ENCODE data around the gene MYEOV. TPM values are rescaled to one million over a fixed set of nuclear protein-coding genes. Genes with fewer than 3 reads are reported as not detected.

Gene MYEOV
- total RNA-seq, 1 experiment from 2014 or later, result 0.22 TPM

DNA sequence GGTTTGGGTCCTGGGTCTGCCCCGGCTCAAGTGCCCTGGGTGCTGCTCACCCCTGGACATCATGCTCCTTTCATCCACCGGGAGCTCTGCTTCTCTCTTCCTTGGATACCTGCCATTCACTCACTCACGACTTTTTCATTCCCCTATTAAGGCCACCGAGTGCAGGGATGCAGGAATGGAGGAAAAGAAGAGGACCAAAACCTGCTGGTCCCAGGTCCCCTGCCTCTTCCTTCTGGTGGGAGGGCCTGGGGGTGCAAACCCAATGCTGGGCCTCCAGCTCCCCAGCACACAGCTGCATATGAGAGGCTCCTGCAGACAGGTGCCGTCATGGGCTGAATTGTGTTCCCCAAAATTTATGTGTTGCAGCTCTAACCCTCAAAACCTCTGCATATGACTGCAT lies 36.8 kb upstream of the MYEOV start:
- H3K4me1 Mint-ChIP-seq, result peaks cover 27 to 29% of the 10 kb centered on the region in 2 experiments
- peaks cover 20 to 27% of the 10 kb centered on the region in 2 experiments for H3K9me3 Mint-ChIP-seq
- Histone ChIP-seq H2AFZ (ENCODE audit: low read length) (no peak overlapping the region), H3K4me2 (ENCODE audit: insufficient read depth, insufficient read length, low read length) (no peak overlapping the region), H3K9me3 (ENCODE audit: control insufficient read depth, low read depth, low read length) (no peaks in the 10 kb centered on the region), H4K8ac (replicated peaks; ENCODE audit: insufficient read length, low read depth, low read length) (no peak overlapping the region), H3K14ac (ENCODE audit: insufficient read depth, low read length) (no peak overlapping the region), H2BK15ac (ENCODE audit: low read depth, low read length) (no peak overlapping the region), H2BK5ac (ENCODE audit: insufficient read length, low read length) (no peak overlapping the region), H3K23me2 (ENCODE audit: insufficient read length, low read depth, low read length, poor library complexity, severe bottlenecking) (no peaks in the 10 kb centered on the region), H3K27ac (ENCODE audit: insufficient read length, low read depth, low read length) (no peak overlapping the region), H3K27me3 (ENCODE audit: insufficient read depth, low read length) (no peaks in the 10 kb centered on the region; the same call in 1 of the 2 replicates), H4K5ac (ENCODE audit: insufficient read length, low read depth, low read length) (no peak overlapping the region), H3K79me2 (ENCODE audit: insufficient read depth, low read length) (no peaks in the 10 kb centered on the region), H3T11ph (ENCODE audit: low read length) (no peak overlapping the region), H3K18ac (ENCODE audit: insufficient read length, low read depth, low read length) (no peak overlapping the region), H3K56ac (ENCODE audit: insufficient read length, low read depth, low read length) (no peak overlapping the region), H2AK5ac (ENCODE audit: insufficient read length, low read length) (no peak overlapping the region), H3K4ac (ENCODE audit: low read depth, low read length) (no peak overlapping the region), H2BK20ac (ENCODE audit: low read depth, low read length, poor library complexity, severe bottlenecking) (no peak overlapping the region), H3K9ac (ENCODE audit: extremely low read depth, insufficient read length, low read length) (no peak overlapping the region), H4K91ac (ENCODE audit: insufficient read length, low read depth, low read length) (no peak overlapping the region), H2BK120ac (ENCODE audit: low read depth, low read length, poor library complexity, severe bottlenecking) (no peak overlapping the region), H3K79me1 (ENCODE audit: insufficient read depth, low read depth, low read length, poor library complexity, severe bottlenecking) (no peaks in the 10 kb centered on the region), H4K20me1 (ENCODE audit: control insufficient read depth, insufficient read depth, insufficient read length) (no peaks in the 10 kb centered on the region), H3K4me1 (ENCODE audit: insufficient read depth, low read length) (peaks cover 4% of the 10 kb centered on the region; the same call in 1 of the 2 replicates), H2BK12ac (ENCODE audit: insufficient read length, low read depth, low read length) (no peak overlapping the region), H3K23ac (ENCODE audit: insufficient read length, low read depth, low read length) (no peak overlapping the region)
- H3K27me3 Mint-ChIP-seq (ENCODE audit: low read depth), result peaks cover 59% of the 10 kb centered on the region
- no peak overlapping the region for H3K4me3 Mint-ChIP-seq
- no CpG with 5 or more reads among the region's 5 CpGs for WGBS (ENCODE audit: extremely low coverage, insufficient read length, low lambda C conversion rate)
- H3K27ac Mint-ChIP-seq, result no peak overlapping the region; a peak in 1 of 7 replicates
- TF ChIP-seq, protein P1, sequence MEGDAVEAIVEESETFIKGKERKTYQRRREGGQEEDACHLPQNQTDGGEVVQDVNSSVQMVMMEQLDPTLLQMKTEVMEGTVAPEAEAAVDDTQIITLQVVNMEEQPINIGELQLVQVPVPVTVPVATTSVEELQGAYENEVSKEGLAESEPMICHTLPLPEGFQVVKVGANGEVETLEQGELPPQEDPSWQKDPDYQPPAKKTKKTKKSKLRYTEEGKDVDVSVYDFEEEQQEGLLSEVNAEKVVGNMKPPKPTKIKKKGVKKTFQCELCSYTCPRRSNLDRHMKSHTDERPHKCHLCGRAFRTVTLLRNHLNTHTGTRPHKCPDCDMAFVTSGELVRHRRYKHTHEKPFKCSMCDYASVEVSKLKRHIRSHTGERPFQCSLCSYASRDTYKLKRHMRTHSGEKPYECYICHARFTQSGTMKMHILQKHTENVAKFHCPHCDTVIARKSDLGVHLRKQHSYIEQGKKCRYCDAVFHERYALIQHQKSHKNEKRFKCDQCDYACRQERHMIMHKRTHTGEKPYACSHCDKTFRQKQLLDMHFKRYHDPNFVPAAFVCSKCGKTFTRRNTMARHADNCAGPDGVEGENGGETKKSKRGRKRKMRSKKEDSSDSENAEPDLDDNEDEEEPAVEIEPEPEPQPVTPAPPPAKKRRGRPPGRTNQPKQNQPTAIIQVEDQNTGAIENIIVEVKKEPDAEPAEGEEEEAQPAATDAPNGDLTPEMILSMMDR (conservative IDR thresholded peaks at IDR 0.05), result no peak
- H3K36me3 Mint-ChIP-seq (ENCODE audit: insufficient read depth in 1 of 3, low read depth in 3 of 3), result peaks cover 0 to 23% (median 7%) of the 10 kb centered on the region in 3 experiments; a peak in 5 of 7 replicates
- no peak for DNase-seq

Measured in H9 (cell line).